HG03135 (cell line): ENCODE measurements around the gene ACAN.

ENCODE experiments used
- ATAC-seq: cut with Tn5 transposase; IDR thresholded peaks from one replicate; pipeline ENCODE4 v1.9.1; 2021; ENCODE audit warnings: mild to moderate bottlenecking, moderate library complexity; ENCODE audit not compliant: unreplicated experiment

Gene ACAN

DNA sequence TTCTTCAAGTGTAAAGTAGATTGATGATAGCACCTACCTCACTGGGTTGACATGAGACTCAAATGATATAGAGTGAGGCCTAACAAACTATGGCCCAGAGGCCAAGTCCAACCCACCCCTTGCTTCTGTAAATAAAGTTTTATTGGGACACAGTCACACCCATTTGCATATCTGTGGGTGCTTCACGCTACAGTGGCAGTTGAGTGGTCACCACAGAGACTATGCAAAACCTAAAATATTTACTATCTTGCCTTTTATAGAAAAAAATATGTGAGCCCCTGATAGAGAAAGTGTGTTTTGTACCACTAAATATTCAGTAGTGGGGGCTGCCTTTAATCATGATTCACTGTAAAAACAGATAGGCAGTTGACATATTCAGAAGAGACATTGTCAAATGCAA, 38.0 kb downstream of the ACAN start:
- no peak for ATAC-seq

DNA sequence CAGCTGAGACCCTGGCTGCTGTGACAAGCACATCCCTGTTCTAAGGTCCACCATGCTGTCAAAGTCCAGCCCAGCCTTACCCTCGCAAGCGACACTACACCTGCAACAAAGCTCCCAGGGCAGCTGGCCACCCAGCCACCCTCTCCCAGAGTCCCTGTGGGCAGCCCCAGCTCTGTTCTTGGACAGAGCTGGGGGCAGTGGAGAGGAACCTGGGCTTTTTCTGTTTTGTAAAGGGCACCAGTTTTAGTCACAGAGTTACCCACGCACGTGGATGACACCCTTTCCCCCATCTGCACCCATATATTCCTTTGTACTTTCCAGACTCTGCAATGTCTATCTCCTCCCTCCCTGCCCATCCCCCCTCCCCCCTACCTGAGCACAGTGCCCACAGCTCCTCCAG, 38.9 kb downstream of the ACAN start:
- no peak for ATAC-seq

DNA sequence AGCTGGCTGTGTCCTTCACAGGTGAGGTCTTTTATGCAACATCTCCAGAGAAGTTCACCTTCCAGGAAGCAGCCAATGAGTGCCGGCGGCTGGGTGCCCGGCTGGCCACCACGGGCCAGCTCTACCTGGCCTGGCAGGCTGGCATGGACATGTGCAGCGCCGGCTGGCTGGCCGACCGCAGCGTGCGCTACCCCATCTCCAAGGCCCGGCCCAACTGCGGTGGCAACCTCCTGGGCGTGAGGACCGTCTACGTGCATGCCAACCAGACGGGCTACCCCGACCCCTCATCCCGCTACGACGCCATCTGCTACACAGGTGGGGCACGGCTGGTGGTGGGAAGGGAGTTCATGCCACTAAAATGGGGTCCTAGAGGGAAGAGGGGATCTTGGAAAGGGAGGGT, 40.1 kb downstream of the ACAN start:
- ATAC-seq = no peak

DNA sequence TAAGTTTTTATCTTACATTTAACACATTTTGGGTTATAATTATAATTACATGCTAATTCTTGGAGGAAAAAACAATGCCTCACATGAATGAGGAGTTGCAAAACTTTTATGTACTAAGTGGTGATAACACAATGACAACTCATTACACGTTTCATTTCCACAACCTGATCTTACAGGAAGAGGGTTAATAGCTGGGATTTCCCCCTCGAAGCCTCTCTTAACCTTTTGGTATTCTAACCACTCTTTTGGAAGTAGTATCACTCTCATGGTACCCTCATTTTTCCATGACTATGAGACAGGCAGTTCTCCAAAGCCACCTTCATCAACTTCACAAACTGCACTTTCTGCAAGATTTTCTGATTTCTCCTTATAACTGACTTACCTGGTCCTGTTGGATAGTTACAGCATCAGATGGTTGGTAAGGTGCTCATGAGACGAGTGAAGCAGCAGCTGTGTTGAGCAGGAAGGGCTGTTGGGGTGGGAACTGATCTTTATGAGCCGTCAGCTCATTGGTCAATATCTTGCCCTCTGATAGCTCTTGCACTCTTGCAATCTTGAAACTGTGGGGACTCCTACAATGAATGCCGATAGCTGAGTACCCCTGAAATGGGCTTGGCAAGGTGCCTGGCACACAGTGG, 41.6 kb downstream of the ACAN start:
- ATAC-seq = no peak

DNA sequence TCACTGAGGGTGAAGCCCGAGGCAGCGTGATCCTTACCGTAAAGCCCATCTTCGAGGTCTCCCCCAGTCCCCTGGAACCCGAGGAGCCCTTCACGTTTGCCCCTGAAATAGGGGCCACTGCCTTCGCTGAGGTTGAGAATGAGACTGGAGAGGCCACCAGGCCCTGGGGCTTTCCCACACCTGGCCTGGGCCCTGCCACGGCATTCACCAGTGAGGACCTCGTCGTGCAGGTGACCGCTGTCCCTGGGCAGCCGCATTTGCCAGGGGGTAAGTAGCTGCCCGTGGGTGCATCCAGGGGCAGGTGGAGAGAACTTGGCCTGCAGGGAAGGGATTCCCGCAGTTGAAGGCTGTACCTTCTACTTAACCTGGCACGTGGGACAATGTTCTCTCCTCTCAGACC, 42.4 kb downstream of the ACAN start:
- ATAC-seq = no peak

DNA sequence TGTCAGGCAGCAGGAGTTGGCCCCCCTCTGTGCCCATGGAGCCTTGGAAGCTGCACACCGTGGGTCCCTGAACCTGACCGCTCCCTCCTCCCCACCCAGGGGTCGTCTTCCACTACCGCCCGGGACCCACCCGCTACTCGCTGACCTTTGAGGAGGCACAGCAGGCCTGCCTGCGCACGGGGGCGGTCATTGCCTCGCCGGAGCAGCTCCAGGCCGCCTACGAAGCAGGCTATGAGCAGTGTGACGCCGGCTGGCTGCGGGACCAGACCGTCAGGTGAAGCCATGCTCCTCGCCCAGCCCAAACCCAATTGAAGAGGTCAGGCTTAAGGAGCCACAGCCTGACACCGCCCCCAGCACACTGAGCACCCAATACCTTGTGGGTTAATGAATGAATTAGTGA, 43.9 kb downstream of the ACAN start:
- no peak for ATAC-seq

DNA sequence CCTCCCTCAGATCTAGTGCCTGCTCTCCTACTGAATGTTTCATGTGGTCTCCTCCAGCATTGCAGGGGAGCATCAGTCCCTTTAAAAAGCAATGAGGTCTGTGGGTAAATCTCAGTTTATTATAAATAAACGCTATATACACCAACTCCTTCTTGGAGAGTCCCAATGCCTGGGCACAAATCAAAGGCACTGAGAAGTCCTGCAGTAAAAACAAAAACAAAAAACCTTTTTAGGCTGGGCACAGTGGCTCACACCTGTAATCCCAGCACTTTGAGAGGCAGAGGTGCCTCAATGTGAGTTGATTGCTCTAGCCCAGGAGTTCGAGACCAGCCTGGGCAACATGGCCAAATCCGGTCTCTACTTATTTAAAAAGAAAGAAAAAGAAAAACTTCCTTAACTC, 45.0 kb downstream of the ACAN start:
- no peak for ATAC-seq

DNA sequence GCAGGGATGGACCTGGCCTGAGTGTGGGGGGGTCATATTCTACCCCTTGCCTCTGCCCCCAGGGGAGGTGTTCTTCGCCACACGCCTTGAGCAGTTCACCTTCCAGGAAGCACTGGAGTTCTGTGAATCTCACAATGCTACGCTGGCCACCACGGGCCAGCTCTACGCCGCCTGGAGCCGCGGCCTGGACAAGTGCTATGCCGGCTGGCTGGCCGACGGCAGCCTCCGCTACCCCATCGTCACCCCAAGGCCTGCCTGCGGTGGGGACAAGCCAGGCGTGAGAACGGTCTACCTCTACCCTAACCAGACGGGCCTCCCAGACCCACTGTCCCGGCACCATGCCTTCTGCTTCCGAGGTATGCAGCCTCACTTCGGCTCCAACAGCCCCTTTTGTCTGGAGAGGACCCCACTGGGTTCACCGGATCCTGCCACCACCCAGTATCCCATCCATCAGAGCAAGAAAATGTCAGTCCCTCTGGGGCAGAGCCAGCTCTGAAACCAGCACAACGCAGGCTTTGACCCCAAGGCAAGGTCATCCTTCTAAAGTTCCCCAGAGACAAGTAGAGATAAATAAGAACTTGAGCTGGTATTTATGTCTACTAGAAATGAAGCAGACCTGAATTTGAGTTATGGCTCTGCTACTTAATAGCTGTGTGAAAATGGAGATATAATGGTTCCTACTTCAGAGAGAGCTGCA, 46.3 kb downstream of the ACAN start:
- no peak for ATAC-seq

DNA sequence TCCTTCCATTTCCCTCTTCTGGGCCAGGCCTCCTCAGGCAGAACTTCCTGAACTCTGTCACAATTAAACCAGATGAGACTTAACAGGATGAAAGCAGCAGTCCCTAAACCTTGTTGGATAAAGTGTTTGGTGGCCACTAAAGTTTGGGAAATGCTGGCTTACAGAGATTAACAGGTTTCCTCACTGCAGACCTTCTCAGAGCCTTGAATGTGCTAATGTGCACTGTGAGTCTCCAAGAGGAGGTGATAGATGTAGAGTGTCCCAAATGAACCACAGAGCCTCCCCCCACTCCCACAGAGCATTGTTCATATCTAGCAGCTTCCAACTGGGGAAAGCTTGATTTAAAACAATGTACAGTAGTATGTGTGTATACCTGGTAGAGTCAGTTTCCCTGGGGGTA, 49.2 kb downstream of the ACAN start:
- ATAC-seq = no peak

DNA sequence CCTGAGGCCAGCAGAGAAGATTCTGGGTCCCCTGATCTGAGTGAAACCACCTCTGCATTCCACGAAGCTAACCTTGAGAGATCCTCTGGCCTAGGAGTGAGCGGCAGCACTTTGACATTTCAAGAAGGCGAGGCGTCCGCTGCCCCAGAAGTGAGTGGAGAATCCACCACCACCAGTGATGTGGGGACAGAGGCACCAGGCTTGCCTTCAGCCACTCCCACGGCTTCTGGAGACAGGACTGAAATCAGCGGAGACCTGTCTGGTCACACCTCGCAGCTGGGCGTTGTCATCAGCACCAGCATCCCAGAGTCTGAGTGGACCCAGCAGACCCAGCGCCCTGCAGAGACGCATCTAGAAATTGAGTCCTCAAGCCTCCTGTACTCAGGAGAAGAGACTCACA, 55.7 kb downstream of the ACAN start:
- ATAC-seq = no peak

DNA sequence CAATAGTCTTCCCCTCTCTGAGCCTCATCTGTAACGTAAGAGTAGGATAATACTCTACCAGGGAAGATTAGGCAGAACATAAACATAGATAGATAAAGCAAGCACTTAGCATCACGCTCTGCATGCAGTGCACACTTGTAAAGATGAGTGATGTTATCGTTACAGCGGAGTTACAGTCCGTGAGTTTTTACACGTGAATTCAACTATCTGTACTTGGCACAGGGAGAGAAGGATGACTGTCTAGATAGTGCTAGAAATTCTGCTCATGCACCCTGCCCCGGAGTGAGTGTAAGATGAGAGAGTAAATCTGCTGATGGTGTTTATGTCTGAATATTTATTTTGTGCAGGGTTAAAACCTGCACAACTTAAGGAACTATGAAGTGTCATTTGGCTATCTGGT, 56.3 kb downstream of the ACAN start:
- no peak for ATAC-seq

DNA sequence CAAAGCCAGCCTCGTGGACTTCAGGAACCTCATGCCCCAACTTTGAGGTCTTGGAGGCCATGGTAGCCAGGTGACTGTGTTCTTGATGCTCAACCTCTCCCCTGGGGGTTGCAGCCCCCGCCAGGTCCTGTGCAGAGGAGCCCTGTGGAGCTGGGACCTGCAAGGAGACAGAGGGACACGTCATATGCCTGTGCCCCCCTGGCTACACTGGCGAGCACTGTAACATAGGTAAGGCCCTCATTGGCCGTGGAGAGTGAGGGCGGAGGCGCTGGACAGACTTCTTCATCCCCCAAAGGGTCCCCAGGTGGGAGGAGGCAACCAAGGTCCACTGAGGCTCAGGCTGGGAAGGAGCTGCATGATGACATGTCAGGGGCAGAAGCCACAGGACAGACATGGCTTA, 57.0 kb downstream of the ACAN start:
- no peak for ATAC-seq

DNA sequence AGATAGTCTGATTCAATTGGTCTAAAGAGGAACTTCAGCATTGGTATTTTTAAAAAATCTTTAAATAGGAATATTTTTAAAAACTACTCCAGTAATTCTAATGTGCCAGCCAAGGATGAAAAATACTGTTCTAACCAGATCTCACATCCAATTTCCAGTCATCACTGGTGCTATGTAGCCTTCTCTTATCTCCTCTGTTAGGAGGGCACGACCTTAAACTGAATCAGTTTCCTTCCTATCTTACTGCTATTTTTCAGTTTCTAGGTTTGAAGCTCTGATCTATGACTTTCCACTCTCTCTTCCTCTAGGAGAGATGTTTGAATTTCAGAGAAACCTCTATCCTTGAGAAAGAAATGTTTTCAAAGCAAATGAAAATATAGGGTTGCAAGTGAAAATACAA, 60.2 kb downstream of the ACAN start:
- ATAC-seq = no peak

DNA sequence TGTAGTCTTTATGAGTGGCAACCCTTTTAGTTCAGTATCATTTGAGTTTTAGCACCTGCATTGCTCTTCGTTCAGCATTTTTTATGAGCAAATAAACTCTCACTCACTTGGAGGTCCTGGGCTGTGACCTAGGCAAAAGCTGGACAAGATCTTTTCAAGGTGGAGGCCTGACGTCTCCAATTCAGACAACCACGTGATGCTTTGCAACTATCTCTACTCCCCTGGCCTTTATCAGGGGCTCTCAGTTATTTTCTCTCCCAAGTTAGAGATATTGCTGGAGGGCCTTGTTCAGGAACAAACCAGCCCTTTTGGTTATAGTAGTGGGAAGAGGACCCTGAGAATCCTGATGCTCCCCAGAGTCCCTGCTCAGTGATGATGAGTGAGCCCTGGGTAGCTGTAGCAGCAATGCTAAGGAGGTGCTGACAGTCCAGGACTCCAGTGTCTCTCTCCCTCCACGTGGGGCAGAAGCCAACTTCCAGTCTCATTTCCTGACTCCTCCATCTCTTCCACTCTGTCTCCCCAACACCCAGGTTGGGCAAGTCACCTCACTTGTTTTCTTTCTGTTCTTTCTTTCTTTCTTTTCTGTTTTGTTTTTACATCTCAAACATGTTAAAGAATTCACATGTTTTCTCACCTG, 61.7 kb downstream of the ACAN start:
- ATAC-seq = no peak

DNA sequence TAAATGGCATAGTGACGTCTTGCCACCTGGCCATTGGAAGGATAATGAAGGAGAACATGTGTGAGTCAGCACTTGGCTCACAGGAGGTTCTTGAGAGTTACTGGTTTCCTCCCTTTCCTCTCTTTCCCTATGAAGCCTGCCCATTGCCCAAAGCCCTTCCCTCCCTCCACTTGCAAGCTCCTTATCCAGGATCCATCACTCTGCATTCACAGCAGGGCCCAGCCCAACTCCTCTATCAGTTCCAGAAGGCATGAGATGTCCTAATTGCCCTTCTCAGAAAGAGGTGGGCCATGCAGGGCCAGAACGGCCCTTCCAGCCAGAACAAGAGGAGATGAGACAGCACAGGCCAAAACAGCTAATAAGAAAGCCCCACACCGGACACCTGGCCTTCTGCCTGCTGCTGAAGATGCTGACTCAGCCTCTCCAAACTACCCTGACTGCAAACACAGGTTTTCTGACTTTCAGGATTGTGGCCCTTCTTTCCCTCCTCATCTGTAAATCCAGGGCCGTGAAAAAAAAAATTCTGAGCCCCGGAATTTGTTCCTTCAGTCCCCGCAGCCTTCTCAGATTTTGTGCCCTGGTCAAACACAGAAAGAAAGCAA, 62.4 kb downstream of the ACAN start:
- no peak for ATAC-seq

DNA sequence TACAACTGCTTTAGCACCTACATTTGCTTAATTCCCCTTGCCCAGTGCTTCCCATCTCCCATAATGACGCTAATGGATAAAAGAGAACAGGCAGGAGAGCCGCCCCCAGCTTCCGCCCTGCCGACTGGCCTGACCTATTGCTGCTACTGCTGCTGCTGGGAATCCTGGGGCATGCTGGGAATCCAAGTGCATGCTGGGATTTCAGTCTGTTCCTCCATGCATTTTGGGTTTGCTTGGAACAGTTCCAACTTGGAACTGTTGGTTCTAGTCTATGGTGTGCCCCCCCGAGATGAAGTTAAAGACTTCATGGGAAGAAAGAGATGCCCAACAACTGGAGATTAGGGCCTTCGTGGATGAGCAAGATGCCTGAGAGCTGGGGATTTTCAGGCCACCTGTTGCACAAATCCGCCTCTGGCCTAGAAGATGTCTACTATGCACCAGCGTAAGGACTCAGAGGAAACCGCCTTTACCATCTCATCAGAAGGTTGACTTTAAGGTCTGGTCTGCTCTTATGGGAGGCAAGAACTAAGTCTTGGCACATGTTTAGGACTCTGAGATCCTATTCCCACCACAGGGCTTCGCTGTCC, 63.2 kb downstream of the ACAN start:
- ATAC-seq = no peak

DNA sequence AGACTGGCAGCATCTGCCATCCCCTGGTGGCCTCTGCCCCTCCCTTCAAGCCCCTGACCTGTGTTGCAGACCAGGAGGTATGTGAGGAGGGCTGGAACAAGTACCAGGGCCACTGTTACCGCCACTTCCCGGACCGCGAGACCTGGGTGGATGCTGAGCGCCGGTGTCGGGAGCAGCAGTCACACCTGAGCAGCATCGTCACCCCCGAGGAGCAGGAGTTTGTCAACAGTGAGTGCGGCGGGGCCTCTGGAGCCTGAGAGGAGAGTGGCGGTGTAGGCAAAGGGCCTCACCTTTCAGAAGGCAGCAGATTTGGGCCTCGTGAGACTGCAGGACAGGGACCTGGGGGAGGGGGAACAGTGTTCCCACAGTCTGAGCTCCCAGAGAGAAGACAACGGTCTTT, 68.1 kb downstream of the ACAN start:
- ATAC-seq = no peak

DNA sequence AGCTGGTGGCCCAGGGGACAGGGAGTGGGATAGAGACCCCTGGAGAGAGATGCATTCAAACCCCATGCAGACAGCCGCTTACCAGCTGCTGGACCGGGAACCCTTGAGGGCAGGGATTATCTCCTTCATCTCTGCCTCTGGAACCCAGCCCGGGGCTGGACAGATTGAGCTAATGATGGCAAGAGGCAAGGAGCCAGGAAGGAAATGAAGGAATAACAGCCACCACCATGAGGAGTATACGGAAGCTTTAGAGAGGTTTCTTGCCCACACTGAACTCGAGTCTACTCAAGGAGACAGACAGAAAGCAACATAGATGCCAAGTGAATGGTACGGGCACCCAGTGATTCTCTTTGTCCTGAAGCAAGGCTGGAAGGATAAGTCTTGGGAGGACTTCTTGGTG, 68.9 kb downstream of the ACAN start:
- ATAC-seq = no peak

DNA sequence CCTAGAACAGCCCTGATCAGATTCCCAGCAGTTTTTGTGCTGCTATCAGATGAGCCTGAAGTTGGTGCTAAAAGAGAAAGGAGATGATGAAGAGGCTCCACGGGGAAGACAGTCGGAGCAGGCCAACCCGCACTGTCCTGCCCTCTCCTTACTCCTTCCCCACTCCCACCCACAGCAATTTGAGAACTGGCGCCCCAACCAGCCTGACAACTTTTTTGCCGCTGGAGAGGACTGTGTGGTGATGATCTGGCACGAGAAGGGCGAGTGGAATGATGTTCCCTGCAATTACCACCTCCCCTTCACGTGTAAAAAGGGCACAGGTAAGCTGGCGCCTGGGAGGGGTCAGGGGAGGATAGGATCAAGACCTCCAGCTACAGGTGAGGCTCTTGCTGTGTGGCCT, 69.5 kb downstream of the ACAN start:
- no peak for ATAC-seq

DNA sequence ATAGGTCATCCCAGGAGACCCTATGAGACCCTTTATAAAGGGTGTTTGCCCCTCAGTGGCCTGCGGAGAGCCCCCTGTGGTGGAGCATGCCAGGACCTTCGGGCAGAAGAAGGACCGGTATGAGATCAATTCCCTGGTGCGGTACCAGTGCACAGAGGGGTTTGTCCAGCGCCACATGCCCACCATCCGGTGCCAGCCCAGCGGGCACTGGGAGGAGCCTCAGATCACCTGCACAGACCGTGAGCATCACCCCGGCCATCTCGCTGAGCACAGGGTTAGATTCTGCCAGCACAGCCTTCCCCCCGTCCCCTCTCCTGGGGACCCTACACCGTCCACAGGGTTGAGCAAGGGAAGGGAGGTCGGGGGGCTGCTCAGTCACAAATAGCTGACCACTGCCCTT, 70.5 kb downstream of the ACAN start:
- ATAC-seq = no peak

DNA sequence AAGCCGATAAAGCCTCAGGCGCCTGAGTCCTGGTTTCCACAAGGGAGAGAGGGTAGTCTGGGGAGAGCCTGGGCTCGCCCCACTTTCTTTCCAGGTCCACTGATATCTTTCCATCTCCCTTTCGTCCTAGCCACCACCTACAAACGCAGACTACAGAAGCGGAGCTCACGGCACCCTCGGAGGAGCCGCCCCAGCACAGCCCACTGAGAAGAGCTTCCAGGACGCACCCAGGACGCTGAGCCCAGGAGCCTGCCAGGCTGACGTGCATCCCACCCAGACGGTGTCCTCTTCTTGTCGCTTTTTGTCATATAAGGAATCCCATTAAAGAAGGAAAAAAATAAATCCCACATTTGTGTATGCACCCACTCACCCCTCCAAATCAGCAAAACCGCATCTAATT, 71.0 kb downstream of the ACAN start:
- ATAC-seq = no peak

DNA sequence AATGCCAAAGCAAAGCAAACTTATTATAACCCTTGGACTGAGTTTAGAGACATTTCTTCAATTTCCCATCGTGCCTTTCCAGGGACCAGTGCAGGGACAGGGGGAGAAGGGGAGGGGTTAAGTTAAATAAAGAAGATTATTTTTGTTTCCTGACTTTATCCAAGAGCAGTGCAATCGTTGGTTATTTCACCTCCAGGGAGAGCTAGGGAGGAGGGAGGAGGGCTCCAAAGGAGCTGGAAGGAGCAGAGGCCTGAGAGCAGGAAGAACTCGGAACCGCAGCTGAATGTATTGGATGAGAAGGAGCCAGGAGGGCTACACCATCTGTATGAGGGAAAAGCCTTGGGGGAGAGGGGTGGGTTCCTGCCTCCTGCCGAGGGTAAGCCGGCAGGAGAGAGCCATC, 71.4 kb downstream of the ACAN start:
- no peak for ATAC-seq
